OCI-LY1 (cell line): ENCODE results near the gene AP2A1.
"Not testable (repeated sequence)": the region's sequence is repeated elsewhere in the genome, so short reads cannot be mapped to it uniquely, and the experiment has no call there.

Experiments used
- H2AFZ ChIP-seq: fragments of 200-600 bp; sonication (generic), shearing (Covaris generic); 2 replicates; pipeline ENCODE4 v1.6.0; 2014; ENCODE audit warnings: antibody characterized with exemption, mild to moderate bottlenecking, low read length
- H3F3A ChIP-seq: fragments of 200-600 bp; sonication (generic), shearing (Covaris generic); 2 replicates; pipeline ENCODE4 v1.6.0; 2014; ENCODE audit warnings: mild to moderate bottlenecking, antibody characterized with exemption, low read length, moderate library complexity; ENCODE audit not compliant: insufficient read depth
- H3K27ac ChIP-seq: fragments of 200-600 bp; sonication (generic); 2 replicates; pipeline ENCODE4 v1.5.1; 2014; ENCODE audit warnings: low read length, mixed run types, mild to moderate bottlenecking, low read depth; ENCODE audit not compliant: poor library complexity, severe bottlenecking
- H3K27me3 ChIP-seq: fragments of 200-600 bp; sonication (generic); 2 replicates; pipeline ENCODE4 v1.6.0; 2014; ENCODE audit warnings: antibody characterized with exemption, mild to moderate bottlenecking, low read length, moderate library complexity; ENCODE audit not compliant: insufficient read depth
- H3K36me3 ChIP-seq: fragments of 200-600 bp; sonication (generic); 2 replicates; pipeline ENCODE4 v1.6.1; 2014; ENCODE audit warnings: mild to moderate bottlenecking, antibody characterized with exemption, low read length, moderate library complexity, mixed read lengths; ENCODE audit not compliant: insufficient read depth
- H3K4me1 ChIP-seq: fragments of 200-600 bp; sonication (generic); 2 replicates; pipeline ENCODE4 v1.5.1; 2014; ENCODE audit warnings: mild to moderate bottlenecking, low read length, moderate library complexity; ENCODE audit not compliant: insufficient read depth, severe bottlenecking
- H3K4me2 ChIP-seq: fragments of 200-600 bp; sonication (generic), shearing (Covaris generic); 2 replicates; pipeline ENCODE4 v1.6.1; 2014; ENCODE audit warnings: low read length
- H3K4me3 ChIP-seq: fragments of 200-600 bp; sonication (generic); 2 replicates; pipeline ENCODE4 v1.5.1; 2014; ENCODE audit warnings: low read length, low read depth, mild to moderate bottlenecking, mixed read lengths; ENCODE audit not compliant: poor library complexity, severe bottlenecking
- H3K79me2 ChIP-seq: fragments of 200-600 bp; shearing (Covaris generic); 2 replicates; pipeline ENCODE4 v1.6.1; 2016; ENCODE audit warnings: mixed run types, low read length, mixed read lengths; ENCODE audit not compliant: insufficient read depth
- H3K9ac ChIP-seq: fragments of 200-600 bp; sonication (generic), shearing (Covaris generic); 2 replicates; pipeline ENCODE4 v1.6.1; 2014; ENCODE audit warnings: mild to moderate bottlenecking, low read length, mixed read lengths
- H3K9me2 ChIP-seq: fragments of 200-600 bp; sonication (generic), shearing (Covaris generic); 2 replicates; pipeline ENCODE4 v1.6.1; 2014; ENCODE audit warnings: low read depth, mild to moderate bottlenecking, low read length, mixed read lengths
- H3K9me3 ChIP-seq: fragments of 200-600 bp; shearing (Covaris generic); 2 replicates; pipeline ENCODE4 v1.6.1; 2014; ENCODE audit warnings: low read length, mixed read lengths
- H4K20me1 ChIP-seq: fragments of 200-600 bp; sonication (generic), shearing (Covaris generic); 2 replicates; pipeline ENCODE4 v1.6.0; 2016; ENCODE audit warnings: mild to moderate bottlenecking, low read length; ENCODE audit not compliant: insufficient read depth
- CTCF ChIP-seq: fragments of 200-600 bp; sonication (generic), shearing (Covaris generic); IDR thresholded peaks from 2 replicates; pipeline ENCODE4 v1.5.1; 2017; ENCODE audit warnings: mild to moderate bottlenecking, antibody characterized with exemption, low read length, moderate library complexity, mixed read lengths
- EZH2 ChIP-seq: fragments of 200-600 bp; sonication (generic), shearing (Covaris generic); IDR thresholded peaks from 2 replicates; pipeline ENCODE4 v1.8.0; 2017; ENCODE audit warnings: borderline replicate concordance, mixed run types, mild to moderate bottlenecking, antibody characterized with exemption, low read length, moderate library complexity, mixed read lengths

The AP2A1 gene

GRCh38 chr19:49766930-49767299, at the start of gene AP2A1:
Gene AP2A1 (plus strand): TSS chr19:49767001. CDS start chr19:49767134, 133 bp downstream.
- Histone ChIP-seq H2AFZ (no peak within 1 kb of the TSS), H3K4me2 (peak within 1 kb of the TSS; percentile 76), H3K27me3 (no peaks in the 10 kb centered on the region), H3K4me1 (peaks cover 32% of the 10 kb centered on the region), H3K79me2 (peaks cover 9% of the 10 kb centered on the region), H3K9ac (peak within 1 kb of the TSS; percentile 95), H3K27ac (peak within 1 kb of the TSS; percentile 76), H3K4me3 (peak within 1 kb of the TSS; percentile 95), H3K9me2 (no peaks in the 10 kb centered on the region), H4K20me1 (no peaks in the 10 kb centered on the region), H3K36me3 (no peaks in the 10 kb centered on the region), H3F3A (no peaks in the 10 kb centered on the region), H3K9me3 (no peaks in the 10 kb centered on the region)
- TF ChIP-seq CTCF (no peak), EZH2 (no peak)

- H3K4me1 ChIP-seq: no peaks in the 10 kb centered on the region
- no peaks in the 10 kb centered on the region for H3K79me2 ChIP-seq
- no peak overlapping the region for H3K9ac ChIP-seq
- H3K4me2 ChIP-seq: no peak overlapping the region
- peaks cover 6% of the 10 kb centered on the region; the same call in 1 of the 2 replicates for H3K36me3 ChIP-seq
- H2AFZ ChIP-seq: no peak overlapping the region
- no peaks in the 10 kb centered on the region for H3K9me2 ChIP-seq
- no peak for TF ChIP-seq EZH2
- TF ChIP-seq CTCF: no peak
- H4K20me1 ChIP-seq: no peaks in the 10 kb centered on the region
- peak overlapping the region; percentile 73 for H3K4me3 ChIP-seq
- no peak overlapping the region for H3K27ac ChIP-seq
- H3K27me3 ChIP-seq: no peaks in the 10 kb centered on the region
- H3K9me3 ChIP-seq: peaks cover 4% of the 10 kb centered on the region; the same call in 1 of the 2 replicates
- no peaks in the 10 kb centered on the region for H3F3A ChIP-seq
Observed at GRCh38 chr19:49718511-49718910, 48.3 kb upstream of the AP2A1 start.

- no peak overlapping the region for H3K27ac ChIP-seq
- H3K4me3 ChIP-seq: no peak overlapping the region
- H3K4me2 ChIP-seq: no peak overlapping the region
- no peaks in the 10 kb centered on the region for H3K27me3 ChIP-seq
- H3F3A ChIP-seq: no peaks in the 10 kb centered on the region
- no peaks in the 10 kb centered on the region for H3K4me1 ChIP-seq
- peaks cover 6% of the 10 kb centered on the region; the same call in 1 of the 2 replicates for H3K36me3 ChIP-seq
- TF ChIP-seq CTCF (no peak), EZH2 (no peak)
- no peaks in the 10 kb centered on the region for H3K79me2 ChIP-seq
- H3K9me3 ChIP-seq: peaks cover 4% of the 10 kb centered on the region; the same call in 1 of the 2 replicates
- no peaks in the 10 kb centered on the region for H4K20me1 ChIP-seq
- no peak overlapping the region for H2AFZ ChIP-seq
- H3K9ac ChIP-seq: no peak overlapping the region
- H3K9me2 ChIP-seq: no peaks in the 10 kb centered on the region
Observed at GRCh38 chr19:49718991-49719390, 47.8 kb upstream of the AP2A1 start.

GRCh38 chr19:49719420-49719819, 47.4 kb upstream of the AP2A1 start:
- not testable (repeated sequence) for H3K9ac ChIP-seq, H3F3A ChIP-seq, H2AFZ ChIP-seq, H3K4me1 ChIP-seq, H3K79me2 ChIP-seq, H3K27me3 ChIP-seq, H3K36me3 ChIP-seq, H3K9me2 ChIP-seq, H3K9me3 ChIP-seq, H3K4me3 ChIP-seq, H4K20me1 ChIP-seq, H3K4me2 ChIP-seq, H3K27ac ChIP-seq
